Omental fat pad (tissue), 4 donors: ENCODE data around the gene KRTDAP. TPM values are rescaled to one million over a fixed set of nuclear protein-coding genes. Genes with fewer than 3 reads are reported as not detected.

ENCODE experiments used
- ATAC-seq: fragments of 150-250 bp; one replicate; pipeline ENCODE4 v1.9.1; 2016; ENCODE audit warnings: mild to moderate bottlenecking, moderate library complexity; ENCODE audit not compliant: low FRiP score
- DNase-seq: peaks from one replicate; pipeline ENCODE4 v3.0.0-alpha.2; 2019; ENCODE audit warnings: low spot score
- CTCF ChIP-seq, 3 donors: fragments of 450-650 bp; IDR thresholded peaks; one replicate each; pipeline ENCODE4 v1.5.1; 2016 to 2017; ENCODE audit warnings: antibody characterized with exemption in 3 of 3, mild to moderate bottlenecking in 3 of 3, moderate library complexity in 2 of 3
- total RNA-seq, 4 donors: library from RNA; depleted of rRNA; stranded (reverse); fragments of >200 nt; gene quantifications; one replicate each; pipeline ENCODE4 v1.1.0, GENCODE V29; 2016

Gene KRTDAP
- total RNA-seq, 4 donors from 2014 or later: not detected

- DNase-seq (no peak), ATAC-seq (no peak)
- TF ChIP-seq CTCF (IDR thresholded peaks at IDR 0.05): no peak
These were observed 17.3 kb upstream of the KRTDAP start for GRCh38 chr19:35507561-35507960.

GRCh38 chr19:35506011-35506410, 15.7 kb upstream of the KRTDAP start:
- TF ChIP-seq CTCF (IDR thresholded peaks at IDR 0.05): no peak
- DNase-seq (no peak), ATAC-seq (no peak)

GRCh38 chr19:35502751-35503150, 12.5 kb upstream of the KRTDAP start:
- TF ChIP-seq CTCF (IDR thresholded peaks at IDR 0.05): no peak
- DNase-seq (no peak), ATAC-seq (no peak)

- no peak for TF ChIP-seq CTCF (IDR thresholded peaks at IDR 0.05)
- DNase-seq: peak; percentile 54
- ATAC-seq: peak; percentile 57
These were observed 11.4 kb upstream of the KRTDAP start for GRCh38 chr19:35501684-35502083.

GRCh38 chr19:35500611-35501010, 10.3 kb upstream of the KRTDAP start:
- DNase-seq (no peak), ATAC-seq (no peak)
- no peak for TF ChIP-seq CTCF (IDR thresholded peaks at IDR 0.05)

GRCh38 chr19:35498984-35499527, 8.8 kb upstream of the KRTDAP start:
- ATAC-seq (no peak), DNase-seq (no peak)
- no peak for TF ChIP-seq CTCF (IDR thresholded peaks at IDR 0.05)

- TF ChIP-seq CTCF (IDR thresholded peaks at IDR 0.05): no peak
- ATAC-seq (no peak), DNase-seq (no peak)
These were observed 8.0 kb upstream of the KRTDAP start for GRCh38 chr19:35498220-35498619.
